Measurements from ENCODE around the gene CLEC14A. TPM values are rescaled to one million over a fixed set of nuclear protein-coding genes. Genes with fewer than 3 reads are reported as not detected.

CLEC14A gene
- polyA plus RNA-seq, 1 donor (not counting 4 experiments of a cell fraction or from before 2014, with no cell fraction given), result not detected

DNA sequence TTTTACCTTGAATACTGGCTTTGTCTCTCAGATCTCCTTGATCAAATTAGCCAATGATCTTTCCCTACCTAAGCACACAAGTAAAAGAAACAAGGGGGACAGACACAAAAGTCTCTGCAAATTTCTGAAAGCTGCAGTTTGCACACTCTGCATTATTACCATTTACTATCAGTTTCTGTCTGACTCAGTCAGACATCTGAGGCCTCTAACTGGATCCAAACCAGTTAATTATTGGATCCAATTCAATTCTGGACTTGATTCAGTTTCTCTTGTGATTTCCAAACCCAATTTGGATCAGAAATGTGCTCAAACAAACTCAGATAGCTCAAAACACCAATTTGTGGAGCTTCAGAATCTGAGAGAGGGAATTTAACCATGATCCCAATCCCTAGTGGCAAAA is 31.6 kb downstream of the CLEC14A start:
- H4K20me1 ChIP-seq (ENCODE audit: control insufficient read depth, extremely low read depth, insufficient read depth, low read length), result no peaks in the 10 kb centered on the region
- no peak overlapping the region for H2AFZ ChIP-seq (ENCODE audit: control insufficient read depth, low read length)
- no peaks in the 10 kb centered on the region for H3K9me3 ChIP-seq (ENCODE audit: control insufficient read depth, low read depth, low read length)
- no peaks in the 10 kb centered on the region for H3K79me2 ChIP-seq (ENCODE audit: control insufficient read depth, insufficient read depth, low read length)
- no peaks in the 10 kb centered on the region for H3K27me3 ChIP-seq (ENCODE audit: control insufficient read depth, extremely low read depth, insufficient read depth, low read length)
- H3K27ac ChIP-seq (ENCODE audit: control insufficient read depth, insufficient read depth, low read length), result no peak overlapping the region
- H3K9me1 ChIP-seq (ENCODE audit: control insufficient read depth, extremely low read depth, insufficient read depth, low read length), result no peaks in the 10 kb centered on the region
- DNase-seq (ENCODE audit: low read depth, low spot score) (no peak), FAIRE-seq (no peak)
- no peak overlapping the region for H3K4me2 ChIP-seq (ENCODE audit: control insufficient read depth, extremely low read depth, insufficient read depth, low read depth, low read length)
- dilution Hi-C loops (cut with MboI; ENCODE audit: extremely low pct_ligation_motif_present, low sequenced_read_pairs), result no loop called here
- H3K36me3 ChIP-seq (ENCODE audit: control insufficient read depth in 2 of 2, extremely low read depth in 1 of 2, insufficient read depth in 2 of 2, low read length in 2 of 2), result no peaks in the 10 kb centered on the region
- no peak overlapping the region for H3K4me3 ChIP-seq (ENCODE audit: control insufficient read depth in 2 of 3, extremely low read depth in 1 of 3, insufficient read depth in 2 of 3, low read depth in 1 of 3, low read length in 3 of 3)
- TF ChIP-seq, protein P1, sequence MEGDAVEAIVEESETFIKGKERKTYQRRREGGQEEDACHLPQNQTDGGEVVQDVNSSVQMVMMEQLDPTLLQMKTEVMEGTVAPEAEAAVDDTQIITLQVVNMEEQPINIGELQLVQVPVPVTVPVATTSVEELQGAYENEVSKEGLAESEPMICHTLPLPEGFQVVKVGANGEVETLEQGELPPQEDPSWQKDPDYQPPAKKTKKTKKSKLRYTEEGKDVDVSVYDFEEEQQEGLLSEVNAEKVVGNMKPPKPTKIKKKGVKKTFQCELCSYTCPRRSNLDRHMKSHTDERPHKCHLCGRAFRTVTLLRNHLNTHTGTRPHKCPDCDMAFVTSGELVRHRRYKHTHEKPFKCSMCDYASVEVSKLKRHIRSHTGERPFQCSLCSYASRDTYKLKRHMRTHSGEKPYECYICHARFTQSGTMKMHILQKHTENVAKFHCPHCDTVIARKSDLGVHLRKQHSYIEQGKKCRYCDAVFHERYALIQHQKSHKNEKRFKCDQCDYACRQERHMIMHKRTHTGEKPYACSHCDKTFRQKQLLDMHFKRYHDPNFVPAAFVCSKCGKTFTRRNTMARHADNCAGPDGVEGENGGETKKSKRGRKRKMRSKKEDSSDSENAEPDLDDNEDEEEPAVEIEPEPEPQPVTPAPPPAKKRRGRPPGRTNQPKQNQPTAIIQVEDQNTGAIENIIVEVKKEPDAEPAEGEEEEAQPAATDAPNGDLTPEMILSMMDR (optimal IDR thresholded peaks at IDR 0.05 in 1 of 3, IDR thresholded peaks at IDR 0.05 in 1 of 3, conservative IDR thresholded peaks at IDR 0.05 in 1 of 3; ENCODE audit: extremely low read depth in 1 of 3, insufficient read depth in 2 of 3, low read length in 3 of 3), result no peak
- no peak for TF ChIP-seq EZH2 (IDR thresholded peaks at IDR 0.05; ENCODE audit: low read length)
- no peak overlapping the region for H3K9ac ChIP-seq (ENCODE audit: control insufficient read depth, extremely low read depth, insufficient read depth, low read length)
- H3K4me1 ChIP-seq (ENCODE audit: control insufficient read depth, extremely low read depth, insufficient read depth, low read length), result no peaks in the 10 kb centered on the region

DNA sequence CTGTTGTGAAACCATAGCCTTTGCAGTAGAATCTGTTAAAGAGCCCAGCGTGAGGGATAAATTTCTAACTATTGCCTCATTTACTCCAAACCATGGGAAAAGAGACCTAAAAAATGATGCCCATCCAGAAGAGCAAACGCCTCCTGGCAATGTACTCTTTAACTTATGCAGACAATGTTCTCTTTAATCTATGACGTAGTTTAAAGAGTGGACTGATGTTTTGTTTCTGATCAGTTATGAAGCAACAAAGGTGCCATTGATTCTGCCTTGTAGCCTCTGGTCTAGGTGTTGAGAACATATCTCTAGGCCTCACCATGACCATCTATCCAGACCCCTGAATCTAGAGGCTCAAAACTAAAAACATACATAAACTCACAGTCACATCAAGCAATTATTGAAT is 34.8 kb downstream of the CLEC14A start:
- H3K9ac ChIP-seq (ENCODE audit: control insufficient read depth, extremely low read depth, insufficient read depth, low read length), result no peak overlapping the region
- no peaks in the 10 kb centered on the region for H3K9me3 ChIP-seq (ENCODE audit: control insufficient read depth, low read depth, low read length)
- DNase-seq (ENCODE audit: low read depth, low spot score) (no peak), FAIRE-seq (no peak)
- dilution Hi-C loops (cut with MboI; ENCODE audit: extremely low pct_ligation_motif_present, low sequenced_read_pairs), result no loop called here
- H3K27me3 ChIP-seq (ENCODE audit: control insufficient read depth, extremely low read depth, insufficient read depth, low read length), result no peaks in the 10 kb centered on the region
- no peaks in the 10 kb centered on the region for H3K36me3 ChIP-seq (ENCODE audit: control insufficient read depth in 2 of 2, extremely low read depth in 1 of 2, insufficient read depth in 2 of 2, low read length in 2 of 2)
- no peak overlapping the region for H2AFZ ChIP-seq (ENCODE audit: control insufficient read depth, low read length)
- H3K79me2 ChIP-seq (ENCODE audit: control insufficient read depth, insufficient read depth, low read length), result no peaks in the 10 kb centered on the region
- no peak overlapping the region for H3K27ac ChIP-seq (ENCODE audit: control insufficient read depth, insufficient read depth, low read length)
- H3K4me1 ChIP-seq (ENCODE audit: control insufficient read depth, extremely low read depth, insufficient read depth, low read length), result no peaks in the 10 kb centered on the region
- no peak overlapping the region for H3K4me3 ChIP-seq (ENCODE audit: control insufficient read depth in 2 of 3, extremely low read depth in 1 of 3, insufficient read depth in 2 of 3, low read depth in 1 of 3, low read length in 3 of 3)
- TF ChIP-seq EZH2 (IDR thresholded peaks at IDR 0.05; ENCODE audit: low read length), result no peak
- TF ChIP-seq, protein P1 (optimal IDR thresholded peaks at IDR 0.05 in 1 of 3, IDR thresholded peaks at IDR 0.05 in 1 of 3, conservative IDR thresholded peaks at IDR 0.05 in 1 of 3; ENCODE audit: extremely low read depth in 1 of 3, insufficient read depth in 2 of 3, low read length in 3 of 3), result no peak
- no peaks in the 10 kb centered on the region for H4K20me1 ChIP-seq (ENCODE audit: control insufficient read depth, extremely low read depth, insufficient read depth, low read length)
- H3K4me2 ChIP-seq (ENCODE audit: control insufficient read depth, extremely low read depth, insufficient read depth, low read depth, low read length), result no peak overlapping the region
- H3K9me1 ChIP-seq (ENCODE audit: control insufficient read depth, extremely low read depth, insufficient read depth, low read length), result no peaks in the 10 kb centered on the region

All from keratinocyte (primary cell).